SU-DHL-6 (cell line): ENCODE results near the gene GIPR.
"Not testable (repeated sequence)": the region's sequence is repeated elsewhere in the genome, so short reads cannot be mapped to it uniquely, and the experiment has no call there.

Source experiments
- H2AFZ ChIP-seq: fragments of 200-600 bp; sonication (generic); 2 replicates; pipeline ENCODE4 v1.6.1; 2014; ENCODE audit warnings: low read depth, mild to moderate bottlenecking, moderate library complexity, mixed read lengths, antibody characterized with exemption, low read length; ENCODE audit not compliant: severe bottlenecking
- H3F3A ChIP-seq: fragments of 200-600 bp; shearing (Covaris generic); 2 replicates; pipeline ENCODE4 v1.6.0; 2016; ENCODE audit warnings: antibody characterized with exemption, mild to moderate bottlenecking; ENCODE audit not compliant: insufficient read depth
- H3K27ac ChIP-seq: fragments of 200-600 bp; sonication (generic); 2 replicates; pipeline ENCODE4 v1.5.1; 2016; ENCODE audit warnings: low read depth, mild to moderate bottlenecking, low read length, moderate library complexity, mixed read lengths
- H3K27me3 ChIP-seq: fragments of 200-600 bp; sonication (generic), shearing (Covaris generic); 2 replicates; pipeline ENCODE4 v1.6.0; 2014; ENCODE audit warnings: mild to moderate bottlenecking, low read length
- H3K36me3 ChIP-seq: fragments of 200-600 bp; sonication (generic); 2 replicates; pipeline ENCODE4 v1.6.1; 2014; ENCODE audit warnings: mild to moderate bottlenecking, low read length, mixed read lengths
- H3K4me2 ChIP-seq: fragments of 300-600, 200-600 bp; shearing (Covaris generic), sonication (generic); 2 replicates; pipeline ENCODE4 v1.6.0; 2014; ENCODE audit warnings: low read length, low read depth, mild to moderate bottlenecking; ENCODE audit not compliant: poor library complexity, severe bottlenecking
- H3K4me3 ChIP-seq: fragments of 200-600 bp; sonication (generic); 2 replicates; pipeline ENCODE4 v1.5.1; 2014; ENCODE audit warnings: antibody characterized with exemption, low read length, mild to moderate bottlenecking, mixed read lengths; ENCODE audit not compliant: insufficient read depth, poor library complexity, severe bottlenecking
- H3K79me2 ChIP-seq: fragments of 200-600 bp; sonication (generic); 2 replicates; pipeline ENCODE4 v1.6.1; 2014; ENCODE audit warnings: mild to moderate bottlenecking, low read length, moderate library complexity; ENCODE audit not compliant: insufficient read depth
- H3K9ac ChIP-seq: fragments of 200-600 bp; sonication (generic); 2 replicates; pipeline ENCODE4 v1.7.0; 2014; ENCODE audit warnings: mild to moderate bottlenecking, low read length
- H3K9me2 ChIP-seq: fragments of 200-600 bp; sonication (generic); replicated peaks from 2 replicates; pipeline ENCODE4 v1.6.1; 2014; ENCODE audit warnings: low read length; ENCODE audit not compliant: insufficient read depth
- H3K9me3 ChIP-seq: fragments of 200-600 bp; sonication (generic); 2 replicates; pipeline ENCODE4 v1.6.1; 2014; ENCODE audit warnings: low read length, mixed read lengths; ENCODE audit not compliant: insufficient read depth
- H4K20me1 ChIP-seq: fragments of 200-600 bp; sonication (generic); 2 replicates; pipeline ENCODE4 v1.6.1; 2014; ENCODE audit warnings: low read depth, mild to moderate bottlenecking, antibody characterized with exemption, low read length, moderate library complexity, mixed read lengths
- EZH2phosphoT487 ChIP-seq: fragments of 200-600 bp; sonication (generic), shearing (Covaris generic); conservative IDR thresholded peaks from 2 replicates; pipeline ENCODE4 v1.6.1; 2018; ENCODE audit warnings: mild to moderate bottlenecking, antibody characterized with exemption, low read length, moderate library complexity, mixed read lengths
- TF ChIP-seq, protein P1 (sequence below): fragments of 200-600 bp; sonication (generic); IDR thresholded peaks from one replicate; pipeline ENCODE4 v1.5.1; 2017; ENCODE audit warnings: antibody characterized with exemption, mild to moderate bottlenecking, low read length, moderate library complexity; ENCODE audit not compliant: insufficient read depth, poor library complexity, severe bottlenecking

Gene GIPR

DNA sequence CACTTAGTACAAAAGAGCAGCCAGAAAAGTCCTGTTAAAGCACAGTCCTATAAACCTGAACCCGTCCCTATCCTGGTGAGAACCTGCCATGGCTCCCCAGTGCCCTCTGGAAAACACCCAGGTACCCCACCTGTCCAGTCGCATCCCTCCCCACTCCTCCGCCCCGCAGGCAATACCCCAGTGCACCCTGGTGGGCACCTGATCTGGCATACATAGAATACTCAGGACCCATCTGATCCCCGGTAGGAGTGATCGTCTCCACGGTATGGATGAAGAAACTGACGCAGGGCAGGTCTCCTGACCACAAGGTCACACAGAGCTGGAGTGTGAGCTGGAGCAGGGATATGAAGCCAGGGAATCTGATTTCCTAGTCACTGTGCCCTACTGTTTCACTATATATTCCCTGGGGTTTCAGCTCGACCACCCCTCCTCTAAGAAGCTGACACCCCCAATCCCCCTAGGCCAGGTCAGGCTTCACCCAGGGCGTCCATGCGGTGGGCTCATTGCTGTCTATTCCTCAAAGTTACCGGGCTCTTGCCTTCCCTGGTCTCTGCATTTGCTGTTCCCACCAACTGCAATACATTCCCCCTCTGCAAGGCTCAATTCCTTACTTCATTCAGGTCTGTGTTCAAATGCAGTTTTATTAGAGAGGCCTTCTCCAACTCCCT lies 50.1 kb downstream of the GIPR start:
- Histone ChIP-seq H2AFZ (no peak overlapping the region), H3K27ac (peak overlapping the region; percentile 79), H3K79me2 (peaks cover 45% of the 10 kb centered on the region)

DNA sequence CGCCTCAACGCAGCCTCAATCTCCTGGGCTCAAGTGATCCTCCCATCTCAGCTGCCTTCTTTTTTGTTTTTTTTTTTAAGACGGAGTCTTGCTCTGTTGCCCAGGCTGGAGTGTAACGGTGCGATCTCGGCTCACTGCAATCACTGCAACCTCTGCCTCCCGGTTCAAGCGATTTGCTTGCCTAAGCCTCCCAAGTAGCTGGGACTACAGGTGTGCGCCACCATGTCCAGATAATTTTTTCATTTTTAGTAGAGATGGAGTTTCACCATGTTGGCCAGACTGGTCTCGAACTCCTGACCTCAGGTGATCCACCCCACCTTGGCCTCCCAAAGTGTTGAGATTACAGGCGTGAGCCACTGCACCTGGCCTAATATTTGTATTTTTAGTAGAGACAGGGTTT lies 52.0 kb downstream of the GIPR start:
- H3F3A ChIP-seq, H3K4me2 ChIP-seq, H3K4me3 ChIP-seq, H3K27me3 ChIP-seq, H3K36me3 ChIP-seq, H3K27ac ChIP-seq, H3K9me3 ChIP-seq, H4K20me1 ChIP-seq, H3K9ac ChIP-seq, H3K9me2 ChIP-seq, H2AFZ ChIP-seq: not testable (repeated sequence)
- H3K79me2 ChIP-seq: peaks cover 46% of the 10 kb centered on the region

More for the DNA sequence above, 50.1 kb downstream of the GIPR start:
- TF ChIP-seq EZH2phosphoT487: no peak
- TF ChIP-seq, protein P1, sequence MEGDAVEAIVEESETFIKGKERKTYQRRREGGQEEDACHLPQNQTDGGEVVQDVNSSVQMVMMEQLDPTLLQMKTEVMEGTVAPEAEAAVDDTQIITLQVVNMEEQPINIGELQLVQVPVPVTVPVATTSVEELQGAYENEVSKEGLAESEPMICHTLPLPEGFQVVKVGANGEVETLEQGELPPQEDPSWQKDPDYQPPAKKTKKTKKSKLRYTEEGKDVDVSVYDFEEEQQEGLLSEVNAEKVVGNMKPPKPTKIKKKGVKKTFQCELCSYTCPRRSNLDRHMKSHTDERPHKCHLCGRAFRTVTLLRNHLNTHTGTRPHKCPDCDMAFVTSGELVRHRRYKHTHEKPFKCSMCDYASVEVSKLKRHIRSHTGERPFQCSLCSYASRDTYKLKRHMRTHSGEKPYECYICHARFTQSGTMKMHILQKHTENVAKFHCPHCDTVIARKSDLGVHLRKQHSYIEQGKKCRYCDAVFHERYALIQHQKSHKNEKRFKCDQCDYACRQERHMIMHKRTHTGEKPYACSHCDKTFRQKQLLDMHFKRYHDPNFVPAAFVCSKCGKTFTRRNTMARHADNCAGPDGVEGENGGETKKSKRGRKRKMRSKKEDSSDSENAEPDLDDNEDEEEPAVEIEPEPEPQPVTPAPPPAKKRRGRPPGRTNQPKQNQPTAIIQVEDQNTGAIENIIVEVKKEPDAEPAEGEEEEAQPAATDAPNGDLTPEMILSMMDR: no peak
- Histone ChIP-seq H3K4me3 (peak overlapping the region; percentile 53), H4K20me1 (no peaks in the 10 kb centered on the region), H3K4me2 (peak overlapping the region; percentile 70), H3K27me3 (no peaks in the 10 kb centered on the region), H3K9ac (peak overlapping the region; percentile 89), H3K9me2 (no peaks in the 10 kb centered on the region), H3F3A (peaks cover 11% of the 10 kb centered on the region), H3K36me3 (no peaks in the 10 kb centered on the region), H3K9me3 (no peaks in the 10 kb centered on the region)

DNA sequence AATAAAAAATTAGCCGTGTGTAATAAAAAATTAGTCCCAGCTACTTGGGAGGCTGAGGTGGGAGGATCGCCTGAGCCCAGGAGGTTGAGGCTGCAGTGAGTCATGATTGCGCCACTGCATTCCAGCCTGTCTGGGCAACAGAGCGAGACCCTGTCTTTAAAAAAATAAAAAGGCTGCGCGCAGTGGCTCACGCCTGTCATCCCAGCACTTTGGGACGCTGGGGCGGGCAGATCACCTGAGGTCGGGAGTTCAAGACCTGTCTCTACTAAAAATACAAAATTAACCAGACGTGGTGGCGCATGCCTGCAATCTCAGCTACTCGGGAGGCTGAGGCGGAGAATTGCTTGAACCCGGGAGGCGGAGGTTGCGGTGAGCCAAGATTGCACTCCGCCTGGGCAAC lies 60.7 kb downstream of the GIPR start:
- H3K9me3 ChIP-seq, H4K20me1 ChIP-seq, H3K4me2 ChIP-seq, H3K9ac ChIP-seq, H3K27me3 ChIP-seq, H2AFZ ChIP-seq, H3K4me3 ChIP-seq, H3K36me3 ChIP-seq, H3F3A ChIP-seq, H3K9me2 ChIP-seq, H3K27ac ChIP-seq: not testable (repeated sequence)
- peaks cover 66% of the 10 kb centered on the region for H3K79me2 ChIP-seq

DNA sequence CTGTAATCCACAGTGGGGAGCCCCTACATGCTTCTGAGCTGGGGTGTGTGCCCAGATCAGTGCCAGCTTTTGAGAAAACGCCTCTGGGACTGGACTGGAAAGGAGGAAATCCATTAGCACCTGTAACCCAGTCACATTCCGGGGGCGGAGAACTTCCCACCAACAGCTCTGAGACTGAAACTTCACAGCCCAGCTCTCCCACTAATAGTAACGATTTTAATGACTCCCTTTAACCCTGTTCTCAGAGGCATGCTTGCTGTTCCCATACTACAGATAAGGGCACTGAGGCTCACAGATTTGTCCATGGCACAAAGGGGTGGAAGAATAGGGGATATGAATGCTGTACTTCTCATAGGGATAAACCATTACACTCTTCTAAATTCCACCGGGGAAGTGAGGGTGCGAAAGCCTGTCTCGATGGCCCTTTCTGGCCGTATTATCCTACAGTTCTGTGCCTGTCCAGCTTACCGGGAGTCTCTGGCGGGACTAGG lies 61.8 kb downstream of the GIPR start:
- Histone ChIP-seq H3K79me2 (peaks cover 58% of the 10 kb centered on the region), H3F3A (peaks cover 5% of the 10 kb centered on the region), H3K27ac (peak overlapping the region; percentile 45), H4K20me1 (no peaks in the 10 kb centered on the region), H3K4me2 (peak overlapping the region; percentile 71), H3K4me3 (peak overlapping the region; percentile 82), H3K9me2 (no peaks in the 10 kb centered on the region), H3K27me3 (no peaks in the 10 kb centered on the region), H2AFZ (no peak overlapping the region), H3K36me3 (no peaks in the 10 kb centered on the region), H3K9ac (peak overlapping the region; percentile 90), H3K9me3 (no peaks in the 10 kb centered on the region)
- TF ChIP-seq EZH2phosphoT487: no peak
